Camera-type eye (tissue), 1 donor: ENCODE data around the gene PSMA3. TPM values are rescaled to one million over a fixed set of nuclear protein-coding genes. Genes with fewer than 3 reads are reported as not detected.

ENCODE experiments used
- total RNA-seq: library from RNA; depleted of rRNA; stranded (reverse); fragments of >200 nt; gene quantifications from one replicate; pipeline ENCODE4 v1.2.3, GENCODE V29; 2014

The PSMA3 gene
- 60.0 TPM for total RNA-seq

DNA sequence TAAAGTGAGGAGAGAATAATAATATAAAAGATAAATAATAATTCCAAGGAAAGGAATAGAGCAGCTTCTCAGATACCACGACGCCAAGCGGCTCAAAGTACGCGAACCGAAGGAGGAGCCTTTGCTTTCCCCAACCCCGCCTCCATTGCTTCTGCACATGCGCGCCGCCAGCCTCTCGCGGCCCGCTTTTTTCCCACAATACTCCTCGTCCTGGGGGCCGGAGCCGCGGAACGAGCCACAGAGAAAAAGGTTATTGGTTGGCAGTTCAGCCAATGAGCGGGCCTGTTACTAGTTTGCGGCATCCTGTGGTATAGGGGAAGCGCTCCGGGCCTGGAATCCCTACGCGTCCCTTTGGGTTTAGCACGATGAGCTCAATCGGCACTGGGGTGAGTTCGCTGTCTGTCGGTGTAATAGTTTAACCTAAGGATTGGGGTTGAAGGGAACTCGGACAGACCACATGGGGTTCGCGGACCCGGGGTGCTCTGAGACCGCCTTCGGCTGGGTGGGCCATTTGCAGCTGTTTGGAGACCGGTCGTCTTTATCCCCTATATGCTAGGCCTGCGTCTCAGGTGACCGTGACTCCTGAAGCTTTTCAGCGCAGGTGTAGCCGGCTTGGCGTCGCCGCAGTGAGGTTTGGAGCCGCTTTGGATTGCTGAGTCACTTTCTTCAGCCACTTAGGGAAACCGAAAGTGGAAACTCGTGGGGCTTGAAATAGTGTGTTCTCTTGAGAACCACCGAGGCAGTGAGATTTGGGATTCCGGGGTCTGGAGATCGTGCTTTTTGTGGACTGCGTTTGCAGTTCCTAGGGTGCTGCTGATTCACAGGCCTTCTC lies at the start of gene PSMA3:
PSMA3 (plus strand) TSS at position 288 of the 832 bp plus-strand sequence; CDS start at position 366, 78 bp downstream.

GRCh38 chr14:58199726-58200479 lies 44.7 kb upstream of the PSMA3 start, which contains the start of gene ACTR10:
ACTR10 (plus strand) TSS chr14:58200149; CDS start chr14:58200218, 69 bp downstream.

DNA sequence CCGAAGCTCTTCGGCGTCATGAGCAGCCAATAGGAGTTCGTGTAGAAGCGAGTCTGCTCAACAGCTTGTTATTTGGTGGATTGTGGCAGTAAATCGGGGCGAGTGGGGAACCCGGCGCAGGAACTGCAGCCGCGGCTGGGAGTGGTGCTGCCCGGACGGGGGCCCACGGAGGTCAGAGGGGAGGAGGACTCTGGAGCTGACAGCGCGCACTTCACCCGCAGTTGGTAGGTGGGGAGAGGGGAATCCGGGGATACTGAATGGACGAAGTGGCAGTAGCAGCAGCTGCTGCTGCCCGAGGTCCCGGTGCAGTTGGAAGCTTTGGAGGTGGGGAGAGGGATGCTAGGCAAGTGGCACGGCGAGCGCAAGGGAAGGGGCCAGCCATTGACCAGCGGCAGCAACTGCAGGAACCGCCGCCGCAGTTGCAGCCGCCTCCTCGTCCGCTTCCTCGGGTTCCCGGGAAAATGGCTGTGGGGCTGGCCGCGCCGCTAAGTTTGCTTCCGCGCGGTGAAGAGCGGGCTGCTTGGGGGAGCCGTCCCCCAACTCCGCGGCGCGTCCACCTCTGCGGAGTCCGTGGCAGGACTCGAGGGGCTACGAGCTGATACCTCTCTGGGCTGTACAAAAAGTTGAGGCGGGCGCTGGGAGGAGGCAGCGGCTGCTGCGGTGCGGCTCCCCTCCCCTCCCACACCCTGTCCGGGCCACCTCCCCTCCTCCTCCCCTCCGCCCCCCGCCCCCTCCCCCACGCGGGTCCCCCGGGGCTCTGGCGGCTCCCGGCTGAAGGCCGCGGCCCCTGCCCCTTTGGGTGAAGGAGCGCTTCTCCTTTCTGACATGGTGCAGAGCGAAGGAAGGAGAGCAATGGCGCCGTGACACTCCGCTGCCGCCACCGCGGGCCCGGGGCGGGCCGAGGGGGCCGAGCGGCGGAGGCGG lies 54.1 kb downstream of the PSMA3 start, which contains the start of gene ARID4A:
ARID4A (plus strand) TSS at position 79 of the 924 bp plus-strand sequence. CDS start 1,300 bp downstream, outside the sequence.

Other genes with a start within 250 kb of the PSMA3 start
- 44.6 TPM for gene ARMH4, start 92.6 kb upstream of the PSMA3 start, total RNA-seq
- 86.1 TPM for gene ACTR10, start 44.7 kb upstream of the PSMA3 start, total RNA-seq
- gene ARID4A, start 53.7 kb downstream of the PSMA3 start, total RNA-seq = 45.4 TPM
- gene TOMM20L, start 151.1 kb downstream of the PSMA3 start, total RNA-seq = not detected
- 37.7 TPM for gene TIMM9, start 182.7 kb downstream of the PSMA3 start, total RNA-seq
- 38.5 TPM for gene KIAA0586, start 182.9 kb downstream of the PSMA3 start, total RNA-seq